Stimulated activated CD8-positive, alpha-beta memory T cell treated with anti-CD3 and anti-CD28 coated beads, Interleukin-15, amount 100 ng/mL, for 48 hours (primary cell): ENCODE results near the gene ZNF169.
"Not testable (repeated sequence)": the region's sequence is repeated elsewhere in the genome, so short reads cannot be mapped to it uniquely, and the experiment has no call there.

Source experiments
- DNase-seq, 2 donors: peaks; one replicate each; pipeline ENCODE4 v3.0.0-alpha.2; 2020; ENCODE audit warnings: low read depth in 2 of 2

ZNF169 gene

DNA sequence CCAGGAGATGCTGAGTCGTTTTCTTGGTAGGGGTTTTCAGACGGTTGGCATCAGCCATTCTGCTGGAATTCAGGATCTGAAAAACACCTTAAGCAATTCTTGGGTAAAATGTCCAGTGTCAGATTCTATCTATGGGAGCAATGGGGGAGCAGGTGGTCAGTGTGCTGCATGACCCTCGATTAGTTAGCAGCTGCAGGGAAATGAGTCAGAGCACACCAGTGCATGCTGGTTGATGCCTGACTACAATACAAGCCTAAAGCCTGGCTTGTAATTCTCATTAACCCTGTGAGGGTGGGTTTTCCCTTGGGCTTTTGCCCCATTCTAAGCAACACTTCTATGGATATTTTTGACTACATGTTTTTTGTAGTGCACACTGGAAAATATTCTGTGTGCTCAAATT lies 89.7 kb downstream of the ZNF169 start:
- not testable (repeated sequence) for DNase-seq
